Measurements from ENCODE around the gene HOXB13. TPM values are rescaled to one million over a fixed set of nuclear protein-coding genes. Genes with fewer than 3 reads are reported as not detected.

Gene HOXB13
- total RNA-seq, 1 experiment from 2014 or later: not detected

DNA sequence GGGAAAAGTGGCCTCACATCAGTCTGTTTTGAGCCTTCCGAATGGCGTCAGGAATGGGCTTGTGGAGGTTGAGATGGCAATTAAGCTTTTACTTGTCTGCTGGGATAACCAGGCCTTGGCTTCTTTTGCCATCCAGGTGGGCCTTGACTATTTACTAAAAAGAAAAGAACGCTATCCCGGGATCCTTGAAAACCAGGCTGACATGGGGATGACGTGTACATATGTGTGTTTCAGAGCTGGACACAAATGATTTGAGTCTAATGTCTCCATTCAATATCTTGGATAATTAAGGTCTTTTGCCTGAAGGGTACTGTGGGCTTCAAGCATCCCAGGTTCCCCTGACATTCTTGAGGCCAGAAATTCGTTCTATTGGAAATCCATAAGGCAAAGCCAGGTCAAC, 32.6 kb upstream of the HOXB13 start:
- no peaks in the 10 kb centered on the region for H3K4me1 ChIP-seq (ENCODE audit: insufficient read depth, low read length)
- no peak overlapping the region for H2BK20ac ChIP-seq (ENCODE audit: low read depth, low read length, poor library complexity, severe bottlenecking)
- no peaks in the 10 kb centered on the region for H3K4me1 Mint-ChIP-seq
- no peak for DNase-seq
- WGBS (ENCODE audit: extremely low coverage, insufficient read length, low lambda C conversion rate): no CpG with 5 or more reads among the region's 6 CpGs
- peaks cover 99% of the 10 kb centered on the region for H3K27me3 Mint-ChIP-seq (ENCODE audit: low read depth)
- no peak overlapping the region for H2BK12ac ChIP-seq (ENCODE audit: insufficient read length, low read depth, low read length)
- peaks cover 34% of the 10 kb centered on the region for H3K27me3 ChIP-seq (ENCODE audit: insufficient read depth, low read length)
- H2BK15ac ChIP-seq (ENCODE audit: low read depth, low read length): no peak overlapping the region
- H3K14ac ChIP-seq (ENCODE audit: insufficient read depth, low read length): no peak overlapping the region
- H3K36me3 Mint-ChIP-seq (ENCODE audit: insufficient read depth in 1 of 3, low read depth in 3 of 3): no peaks in the 10 kb centered on the region
- H3K56ac ChIP-seq (ENCODE audit: insufficient read length, low read depth, low read length): no peak overlapping the region
- H3K4me3 Mint-ChIP-seq: no peak overlapping the region
- H2AFZ ChIP-seq (ENCODE audit: low read length): no peak overlapping the region
- H3K27ac ChIP-seq (ENCODE audit: insufficient read length, low read depth, low read length): no peak overlapping the region
- H3K4me2 ChIP-seq (ENCODE audit: insufficient read depth, insufficient read length, low read length): no peak overlapping the region
- H3K18ac ChIP-seq (ENCODE audit: insufficient read length, low read depth, low read length): no peak overlapping the region
- H3K4ac ChIP-seq (ENCODE audit: low read depth, low read length): no peak overlapping the region
- H3K79me2 ChIP-seq (ENCODE audit: insufficient read depth, low read length): no peaks in the 10 kb centered on the region
- H3K23ac ChIP-seq (ENCODE audit: insufficient read length, low read depth, low read length): no peak overlapping the region
- H4K8ac ChIP-seq (replicated peaks; ENCODE audit: insufficient read length, low read depth, low read length): no peak overlapping the region
- no peak overlapping the region for H2AK5ac ChIP-seq (ENCODE audit: insufficient read length, low read length)
- no peak overlapping the region for H3K9ac ChIP-seq (ENCODE audit: extremely low read depth, insufficient read length, low read length)
- H4K91ac ChIP-seq (ENCODE audit: insufficient read length, low read depth, low read length): no peak overlapping the region
- H4K5ac ChIP-seq (ENCODE audit: insufficient read length, low read depth, low read length): no peak overlapping the region
- H3K79me1 ChIP-seq (ENCODE audit: insufficient read depth, low read depth, low read length, poor library complexity, severe bottlenecking): no peaks in the 10 kb centered on the region
- H3T11ph ChIP-seq (ENCODE audit: low read length): no peak overlapping the region
- no peak overlapping the region for H3K27ac Mint-ChIP-seq
- TF ChIP-seq, protein P1, sequence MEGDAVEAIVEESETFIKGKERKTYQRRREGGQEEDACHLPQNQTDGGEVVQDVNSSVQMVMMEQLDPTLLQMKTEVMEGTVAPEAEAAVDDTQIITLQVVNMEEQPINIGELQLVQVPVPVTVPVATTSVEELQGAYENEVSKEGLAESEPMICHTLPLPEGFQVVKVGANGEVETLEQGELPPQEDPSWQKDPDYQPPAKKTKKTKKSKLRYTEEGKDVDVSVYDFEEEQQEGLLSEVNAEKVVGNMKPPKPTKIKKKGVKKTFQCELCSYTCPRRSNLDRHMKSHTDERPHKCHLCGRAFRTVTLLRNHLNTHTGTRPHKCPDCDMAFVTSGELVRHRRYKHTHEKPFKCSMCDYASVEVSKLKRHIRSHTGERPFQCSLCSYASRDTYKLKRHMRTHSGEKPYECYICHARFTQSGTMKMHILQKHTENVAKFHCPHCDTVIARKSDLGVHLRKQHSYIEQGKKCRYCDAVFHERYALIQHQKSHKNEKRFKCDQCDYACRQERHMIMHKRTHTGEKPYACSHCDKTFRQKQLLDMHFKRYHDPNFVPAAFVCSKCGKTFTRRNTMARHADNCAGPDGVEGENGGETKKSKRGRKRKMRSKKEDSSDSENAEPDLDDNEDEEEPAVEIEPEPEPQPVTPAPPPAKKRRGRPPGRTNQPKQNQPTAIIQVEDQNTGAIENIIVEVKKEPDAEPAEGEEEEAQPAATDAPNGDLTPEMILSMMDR (conservative IDR thresholded peaks at IDR 0.05): no peak
- H3K9me3 Mint-ChIP-seq: no peaks in the 10 kb centered on the region
- H2BK5ac ChIP-seq (ENCODE audit: insufficient read length, low read length): no peak overlapping the region
- H3K23me2 ChIP-seq (ENCODE audit: insufficient read length, low read depth, low read length, poor library complexity, severe bottlenecking): no peaks in the 10 kb centered on the region
- H2BK120ac ChIP-seq (ENCODE audit: low read depth, low read length, poor library complexity, severe bottlenecking): no peak overlapping the region
- no peaks in the 10 kb centered on the region for H3K9me3 ChIP-seq (ENCODE audit: control insufficient read depth, low read depth, low read length)
- no peaks in the 10 kb centered on the region for H4K20me1 ChIP-seq (ENCODE audit: control insufficient read depth, insufficient read depth, insufficient read length)
